H1 (cell line): ENCODE measurements around the gene SLC5A11. TPM values are rescaled to one million over a fixed set of nuclear protein-coding genes. Genes with fewer than 3 reads are reported as not detected.

ENCODE experiments used
- CTCF ChIA-PET: fragments of 300-600 bp; sonication (Branson Sonifier 250); formaldehyde crosslinking; loops from one replicate; lab custom pipeline; 2021; ENCODE audit not compliant: partially characterized antibody; lab: Charles Lee
- POLR2A ChIA-PET: fragments of 300-600 bp; sonication (Branson Sonifier 250); formaldehyde crosslinking; loops from one replicate; lab custom pipeline; 2021; ENCODE audit warnings: inconsistent platforms; ENCODE audit not compliant: partially characterized antibody; lab: Charles Lee
- DNase-seq, 2 experiments: peaks; one replicate each; pipeline versions ENCODE4 v3.0.0 to v3.0.0-alpha.2; 2010 to 2022; ENCODE audit warnings: low spot score in 2 of 2, low read depth in 1 of 2, mixed read lengths in 1 of 2
- FAIRE-seq: peaks from 2 replicates; lab custom pipeline; 2011; peaks lifted over from hg19 to GRCh38; lab: Jason Lieb, UNC
- H2AFZ ChIP-seq: 2 replicates; pipeline ENCODE4 v1.8.1; 2012; ENCODE audit warnings: low read length, inconsistent platforms
- H2AK5ac ChIP-seq: 2 replicates; pipeline ENCODE4 v1.6.1; 2013; ENCODE audit warnings: low read depth, low read length
- H2BK120ac ChIP-seq: replicated peaks from 2 replicates; pipeline ENCODE3; 2013; ENCODE audit warnings: low read depth, low read length, inconsistent platforms
- H2BK12ac ChIP-seq: 2 replicates; pipeline ENCODE4 v1.6.1; 2013; ENCODE audit warnings: low read depth, low read length
- H2BK15ac ChIP-seq: 2 replicates; pipeline ENCODE4 v1.6.1; 2013; ENCODE audit warnings: low read length
- H2BK20ac ChIP-seq: 2 replicates; pipeline ENCODE4 v1.6.1; 2013; ENCODE audit warnings: low read length
- H2BK5ac ChIP-seq: 2 replicates; pipeline ENCODE4 v1.6.1; 2013; ENCODE audit warnings: low read depth, low read length
- H3K14ac ChIP-seq: 2 replicates; pipeline ENCODE4 v1.6.1; 2013; ENCODE audit warnings: inconsistent platforms; ENCODE audit not compliant: insufficient read length
- H3K18ac ChIP-seq: 2 replicates; pipeline ENCODE4 v1.6.1; 2013; ENCODE audit warnings: low read length; ENCODE audit errors: extremely low read depth
- H3K23ac ChIP-seq: 2 replicates; pipeline ENCODE4 v1.6.1; 2013; ENCODE audit warnings: inconsistent platforms; ENCODE audit not compliant: insufficient read length
- H3K23me2 ChIP-seq: 2 replicates; pipeline ENCODE4 v1.6.1; 2013; ENCODE audit warnings: low read depth, low read length
- H3K27ac ChIP-seq: 2 replicates; pipeline ENCODE4 v1.6.1; 2011; ENCODE audit warnings: low read depth, low read length, inconsistent platforms
- H3K27me3 ChIP-seq, 4 experiments: replicated peaks in 1 of 4; 1 replicate in 1 of 4; 2 replicates in 3 of 4; pipeline versions ENCODE4 v1.6.1 to v1.8.1; 2011 to 2013; ENCODE audit warnings: low read length in 3 of 4, mild to moderate bottlenecking in 3 of 4, inconsistent platforms in 2 of 4, mixed read lengths in 2 of 4, moderate library complexity in 1 of 4; ENCODE audit not compliant: control insufficient read depth in 3 of 4, insufficient read depth in 3 of 4; ENCODE audit errors: extremely low read depth in 1 of 4
- H3K36me3 ChIP-seq, 4 experiments: 2 replicates each; pipeline versions ENCODE4 v1.6.1 to v1.8.1; 2011 to 2013; ENCODE audit warnings: mild to moderate bottlenecking in 4 of 4, low read length in 3 of 4, moderate library complexity in 2 of 4, control low read depth in 1 of 4, inconsistent platforms in 1 of 4; ENCODE audit not compliant: insufficient read depth in 4 of 4, control insufficient read depth in 2 of 4
- H3K4ac ChIP-seq: replicated peaks from 2 replicates; pipeline ENCODE3; 2013; ENCODE audit warnings: low read length, low read depth, mixed read lengths, inconsistent platforms; ENCODE audit not compliant: insufficient read length
- H3K4me1 ChIP-seq, 4 experiments: replicated peaks in 1 of 4; 1 replicate in 1 of 4; 2 replicates in 3 of 4; pipeline versions ENCODE4 v1.6.1 to v1.8.1; 2011 to 2013; ENCODE audit warnings: low read length in 3 of 4, inconsistent platforms in 2 of 4, mixed read lengths in 1 of 4; ENCODE audit not compliant: insufficient read depth in 4 of 4, control insufficient read depth in 3 of 4
- H3K4me2 ChIP-seq, 2 experiments: 2 replicates each; pipeline versions ENCODE4 v1.6.1 to v1.8.1; 2011 to 2013; ENCODE audit warnings: low read depth in 2 of 2, low read length in 2 of 2, control low read depth in 1 of 2, inconsistent platforms in 1 of 2, mild to moderate bottlenecking in 1 of 2; ENCODE audit not compliant: insufficient read depth in 1 of 2
- H3K4me3 ChIP-seq, 4 experiments: fragments of 200-600, 300-600 bp in 1 of 4; sonication (generic), shearing (Covaris generic), sonication (Bioruptor Twin) in 1 of 4; 2 replicates each; pipeline versions ENCODE4 v1.5.1 to v1.8.1; 2011 to 2016; ENCODE audit warnings: low read length in 4 of 4, low read depth in 3 of 4, control low read depth in 2 of 4, inconsistent platforms in 2 of 4, mild to moderate bottlenecking in 2 of 4, mixed read lengths in 1 of 4, moderate library complexity in 1 of 4; ENCODE audit not compliant: insufficient read depth in 2 of 4; ENCODE audit errors: extremely low read depth in 1 of 4
- H3K56ac ChIP-seq: replicated peaks from 2 replicates; pipeline ENCODE3; 2013; ENCODE audit warnings: low read depth, mild to moderate bottlenecking, mixed read lengths, low read length, inconsistent platforms; ENCODE audit not compliant: insufficient read length
- H3K79me1 ChIP-seq: 2 replicates; pipeline ENCODE4 v1.6.1; 2013; ENCODE audit warnings: low read depth, low read length, control low read depth
- H3K79me2 ChIP-seq, 2 experiments: 2 replicates each; pipeline versions ENCODE4 v1.6.1 to v1.8.1; 2012 to 2013; ENCODE audit warnings: low read length in 2 of 2, mild to moderate bottlenecking in 2 of 2, inconsistent platforms in 1 of 2; ENCODE audit not compliant: insufficient read depth in 2 of 2, control insufficient read depth in 1 of 2
- H3K9ac ChIP-seq, 4 experiments: replicated peaks in 1 of 4; 1 replicate in 1 of 4; 2 replicates in 3 of 4; pipeline versions ENCODE4 v1.6.1 to v1.8.1; 2011 to 2013; ENCODE audit warnings: low read depth in 3 of 4, low read length in 3 of 4, control low read depth in 2 of 4, mild to moderate bottlenecking in 2 of 4, moderate library complexity in 2 of 4, inconsistent platforms in 1 of 4; ENCODE audit errors: extremely low read depth in 1 of 4
- H3K9me3 ChIP-seq, 2 experiments: 2 replicates each; pipeline versions ENCODE4 v1.6.1 to v1.8.1; 2012 to 2013; ENCODE audit warnings: mild to moderate bottlenecking in 2 of 2, moderate library complexity in 2 of 2, control low read depth in 1 of 2, inconsistent platforms in 1 of 2, low read depth in 1 of 2, low read length in 1 of 2, mixed read lengths in 1 of 2; ENCODE audit not compliant: insufficient read depth in 2 of 2
- H4K20me1 ChIP-seq, 2 experiments: replicated peaks in 1 of 2; 2 replicates each; pipeline versions ENCODE3 to v1.8.1; 2011 to 2013; ENCODE audit warnings: inconsistent platforms in 2 of 2, low read length in 2 of 2, mild to moderate bottlenecking in 1 of 2; ENCODE audit not compliant: insufficient read depth in 2 of 2, control insufficient read depth in 1 of 2
- H4K5ac ChIP-seq: 2 replicates; pipeline ENCODE4 v1.6.1; 2013; ENCODE audit warnings: low read length, low read depth, mixed read lengths, inconsistent platforms; ENCODE audit not compliant: insufficient read length
- H4K8ac ChIP-seq: 2 replicates; pipeline ENCODE4 v1.8.0; 2013; ENCODE audit warnings: mild to moderate bottlenecking, moderate library complexity, low read length, inconsistent platforms; ENCODE audit not compliant: insufficient read depth; ENCODE audit errors: extremely low read depth
- H4K91ac ChIP-seq: replicated peaks from 2 replicates; pipeline ENCODE3; 2013; ENCODE audit warnings: low read length, mixed read lengths, inconsistent platforms; ENCODE audit not compliant: insufficient read length
- CTCF ChIP-seq, 3 experiments: IDR thresholded peaks; 1 replicate in 2 of 3; 2 replicates in 1 of 3; pipeline versions ENCODE4 v1.5.1 to v1.6.1; 2011; ENCODE audit warnings: low read length in 3 of 3, mild to moderate bottlenecking in 3 of 3, inconsistent platforms in 2 of 3, low read depth in 1 of 3, moderate library complexity in 1 of 3; ENCODE audit not compliant: insufficient read depth in 1 of 3; ENCODE audit errors: control extremely low read depth in 1 of 3
- GTF2F1 ChIP-seq: IDR thresholded peaks from 2 replicates; pipeline ENCODE4 v1.6.1; 2012; ENCODE audit warnings: low read depth, low read length, improper control_type of control experiment, borderline replicate concordance
- RAD21 ChIP-seq, 2 experiments: IDR thresholded peaks in 1 of 2; conservative IDR thresholded peaks in 1 of 2; 2 replicates each; pipeline ENCODE4 v1.6.1; 2011; ENCODE audit warnings: low read depth in 2 of 2, low read length in 2 of 2, improper control_type of control experiment in 1 of 2, inconsistent platforms in 1 of 2, mild to moderate bottlenecking in 1 of 2, moderate library complexity in 1 of 2
- WGBS, 2 experiments: shearing (Covaris generic) in 1 of 2; methylation state at CpG; one replicate each; pipeline versions ENCODE4 v1.1.6 to v1.1.7; 2013 to 2015; ENCODE audit warnings: low lambda C conversion rate in 2 of 2, mixed read lengths in 2 of 2, inconsistent platforms in 1 of 2, low coverage in 1 of 2, missing lambda C conversion rate in 1 of 2; ENCODE audit not compliant: insufficient replicate concordance in 2 of 2, insufficient coverage in 1 of 2, insufficient read length in 1 of 2; ENCODE audit errors: extremely low coverage in 1 of 2, missing lambda C conversion rate in 1 of 2; 5-methylcytosine and 5-hydroxymethylcytosine counted together
- polyA plus RNA-seq, 7 experiments: library from polyadenylated mRNA; depleted of rRNA in 3 of 7; stranded (reverse) in 5 of 7; unstranded in 2 of 7; fragments of >200 nt in 5 of 7; fragments of 200-250 nt in 2 of 7; gene quantifications; 1 replicate in 5 of 7; 2 replicates in 1 of 7; 4 replicates in 1 of 7; pipeline versions ENCODE4 v1.2.1 to v1.2.3, GENCODE V29; 2011 to 2013; ENCODE audit warnings: missing spikeins in 2 of 7, mixed read lengths in 2 of 7
- total RNA-seq: library from RNA; stranded (reverse); fragmentation: NEBNext Ultra II Directional; extraction: Animal tissue kit (Norgen Biotek cat#: 25700); gene quantifications from 2 replicates; pipeline ENCODE4 v1.2.1, GENCODE V29; 2021

The SLC5A11 gene
- total and polyA plus RNA-seq, 2 of the 8 experiments (the other 6 are each of a cell fraction or from before 2014, with no cell fraction given): 0.26 to 0.59 TPM

- Histone ChIP-seq H2BK12ac (no peak overlapping the region), H4K5ac (no peak overlapping the region), H2AK5ac (no peak overlapping the region), H3K79me2 (0 out of 4 replicates have a peak, but pooled peaks cover 0 to 5% of the 10 kb centered on the region in 2 experiments), H3K4me3 (no peak overlapping the region), H3K4ac (no peak overlapping the region), H4K91ac (no peak overlapping the region), H2AFZ (no peak overlapping the region), H2BK5ac (no peak overlapping the region), H3K9me3 (no peaks in the 10 kb centered on the region), H3K27me3 (no peaks in the 10 kb centered on the region), H3K27ac (no peak overlapping the region), H3K9ac (no peak overlapping the region), H3K14ac (no peak overlapping the region), H3K4me1 (no peaks in the 10 kb centered on the region; a peak in 1 of 7 replicates), H2BK20ac (no peak overlapping the region), H3K56ac (no peak overlapping the region), H4K20me1 (peaks cover 0 to 11% of the 10 kb centered on the region in 2 experiments), H3K4me2 (no peak overlapping the region), H3K18ac (no peak overlapping the region), H2BK15ac (no peak overlapping the region), H3K79me1 (no peaks in the 10 kb centered on the region), H4K8ac (no peak overlapping the region), H3K23me2 (no peaks in the 10 kb centered on the region), H2BK120ac (no peak overlapping the region), H3K23ac (no peak overlapping the region), H3K36me3 (peaks cover 47 to 98% (median 89%) of the 10 kb centered on the region in 4 experiments)
- CTCF ChIA-PET: interaction anchor here (0.7 to 1.3 kb wide), 5 partner anchors 10 to 222 kb away, joined by 3 to 4 read pairs (median 3); no protein-coding TSS in a partner anchor
- DNase-seq (no peak), FAIRE-seq (no peak)
- POLR2A ChIA-PET: interaction anchor here (0.6 to 1.0 kb wide), 4 partner anchors 9 to 152 kb away, joined by 3 read pairs; no protein-coding TSS in a partner anchor
- 87% methylated on average over 4 of the region's 4 CpGs; no CpG with 5 or more reads in 1 of the 2 experiments for WGBS, 2 experiments
- TF ChIP-seq CTCF (IDR thresholded peaks at IDR 0.05; ENCODE audit: control extremely low read depth in 1 of 3, insufficient read depth in 1 of 3, low read depth in 1 of 3, low read length in 3 of 3) (peak in 1 of 3 experiments; percentile 20; a peak in 1 of 4 replicates), GTF2F1 (no peak), RAD21 (IDR thresholded peaks at IDR 0.05 in 1 of 2, conservative IDR thresholded peaks at IDR 0.05 in 1 of 2; ENCODE audit: low read depth in 2 of 2, low read length in 2 of 2) (peak in 1 of 2 experiments; percentile 2; a peak in 1 of 4 replicates)
Measured at GRCh38 chr16:24800586-24800985, 45.2 kb upstream of the SLC5A11 start.
